Peyer's patch (tissue), 4 donors: ENCODE data around the gene PRDM8. TPM values are rescaled to one million over a fixed set of nuclear protein-coding genes. Genes with fewer than 3 reads are reported as not detected.
A peak's percentile ranks its signal among the peaks of the same experiment; 100 is the strongest.
"Not testable (repeated sequence)": the region's sequence is repeated elsewhere in the genome, so short reads cannot be mapped to it uniquely, and the experiment has no call there.

Experiments used
- DNase-seq, 3 donors: peaks; one replicate each; pipeline ENCODE4 v3.0.0-alpha.2; 2017 to 2019
- H3K27ac ChIP-seq, 4 donors: fragments of 200-600 bp; sonication (generic); one replicate each; pipeline ENCODE4 v1.5.1; 2016 to 2019
- H3K27me3 ChIP-seq, 2 donors: fragments of 200-600 bp; sonication (generic); one replicate each; pipeline ENCODE4 v1.5.1; 2019
- H3K36me3 ChIP-seq, 3 donors: fragments of 200-600 bp; sonication (generic); one replicate each; pipeline ENCODE4 v1.5.1; 2016 to 2019
- H3K4me1 ChIP-seq, 4 donors: fragments of 200-600 bp; sonication (generic); one replicate each; pipeline ENCODE4 v1.5.1; 2016 to 2019
- H3K4me3 ChIP-seq, 4 donors: fragments of 200-600 bp; sonication (generic); 1 replicate in 3 of 4; 2 replicates in 1 of 4; pipeline ENCODE4 v1.5.1; 2016 to 2019; ENCODE audit warnings: mild to moderate bottlenecking in 1 of 4
- H3K9me3 ChIP-seq, 4 donors: fragments of 200-600 bp; sonication (generic); one replicate each; pipeline ENCODE4 v1.5.1; 2016 to 2019; ENCODE audit warnings: mild to moderate bottlenecking in 1 of 4
- CTCF ChIP-seq, 6 experiments: fragments of 450-650 bp in 4 of 6; fragments of 200-600 bp in 2 of 6; sonication (generic) in 1 of 6; IDR thresholded peaks; one replicate each; pipeline ENCODE4 v1.5.1; 2017 to 2019; ENCODE audit warnings: antibody characterized with exemption in 6 of 6, mild to moderate bottlenecking in 3 of 6, moderate library complexity in 1 of 6
- POLR2A ChIP-seq, 2 donors: fragments of 450-650 bp; IDR thresholded peaks; one replicate each; pipeline ENCODE4 v1.5.1; 2017; ENCODE audit warnings: antibody characterized with exemption in 2 of 2, mild to moderate bottlenecking in 2 of 2, moderate library complexity in 2 of 2
- total RNA-seq, 4 donors: library from RNA; depleted of rRNA; stranded (reverse); fragments of >200 nt; gene quantifications; one replicate each; pipeline ENCODE4 v1.1.0, GENCODE V29; 2016

The PRDM8 gene
- total RNA-seq, 4 donors from 2014 or later = 0.35 to 5.8 (median 3.3) TPM

DNA sequence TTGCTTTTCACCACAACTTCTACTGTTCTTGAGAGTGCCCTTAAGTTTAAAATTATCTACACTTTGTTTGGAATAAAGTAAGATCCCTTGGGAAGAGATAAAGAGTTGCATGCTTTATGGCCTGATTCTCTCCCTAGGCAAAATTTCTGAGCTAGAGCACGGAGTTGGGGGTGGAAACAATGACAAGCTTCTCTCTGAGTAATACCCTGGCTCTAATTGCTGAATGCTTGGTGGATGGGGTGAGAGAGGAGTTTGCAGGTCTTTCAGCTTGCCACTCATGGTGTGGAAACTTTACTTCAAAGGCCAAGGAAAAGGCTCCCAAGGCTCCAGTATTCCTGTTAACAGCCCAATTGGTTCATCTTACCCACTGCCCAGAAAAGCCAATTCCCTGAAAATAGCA is 26.1 kb upstream of the PRDM8 start:
- H3K4me3 ChIP-seq = no peak overlapping the region
- peaks cover 0 to 4% (median 0%) of the 10 kb centered on the region in 4 donors for H3K4me1 ChIP-seq
- no peaks in the 10 kb centered on the region for H3K36me3 ChIP-seq
- no peak overlapping the region for H3K27ac ChIP-seq
- no peak for DNase-seq
- no peaks in the 10 kb centered on the region for H3K27me3 ChIP-seq
- H3K9me3 ChIP-seq = no peaks in the 10 kb centered on the region
- no peak for TF ChIP-seq POLR2A (IDR thresholded peaks at IDR 0.05)
- TF ChIP-seq CTCF (IDR thresholded peaks at IDR 0.05) = no peak

GRCh38 chr4:80171656-80172055 is 25.6 kb upstream of the PRDM8 start:
- H3K27me3 ChIP-seq = no peaks in the 10 kb centered on the region
- H3K4me1 ChIP-seq = peaks cover 0 to 4% (median 0%) of the 10 kb centered on the region in 4 donors
- no peak for DNase-seq
- H3K36me3 ChIP-seq = no peaks in the 10 kb centered on the region
- TF ChIP-seq POLR2A (IDR thresholded peaks at IDR 0.05) (no peak), CTCF (IDR thresholded peaks at IDR 0.05) (no peak)
- H3K4me3 ChIP-seq = no peak overlapping the region
- peak overlapping the region in 1 of 4 donors; percentile 69 for H3K27ac ChIP-seq
- no peaks in the 10 kb centered on the region for H3K9me3 ChIP-seq

GRCh38 chr4:80172203-80172602 is 25.1 kb upstream of the PRDM8 start:
- Histone ChIP-seq H3K36me3 (no peaks in the 10 kb centered on the region), H3K4me1 (peaks cover 0 to 4% (median 0%) of the 10 kb centered on the region in 4 donors), H3K4me3 (no peak overlapping the region), H3K27ac (peak overlapping the region in 1 of 4 donors; percentile 69), H3K27me3 (no peaks in the 10 kb centered on the region), H3K9me3 (no peaks in the 10 kb centered on the region)
- TF ChIP-seq CTCF (IDR thresholded peaks at IDR 0.05) = no peak
- no peak for TF ChIP-seq POLR2A (IDR thresholded peaks at IDR 0.05)
- DNase-seq = no peak

- Histone ChIP-seq H3K27me3 (no peaks in the 10 kb centered on the region), H3K36me3 (no peaks in the 10 kb centered on the region), H3K4me1 (peaks cover 0 to 4% (median 0%) of the 10 kb centered on the region in 4 donors), H3K9me3 (no peaks in the 10 kb centered on the region), H3K27ac (peak overlapping the region in 2 of 4 donors; percentile 20 to 69), H3K4me3 (no peak overlapping the region)
- DNase-seq = peak in 2 of 3 donors; percentile 69 to 73
- no peak for TF ChIP-seq CTCF (IDR thresholded peaks at IDR 0.05)
- no peak for TF ChIP-seq POLR2A (IDR thresholded peaks at IDR 0.05)
Observed at GRCh38 chr4:80173401-80173800, 23.9 kb upstream of the PRDM8 start.

GRCh38 chr4:80173841-80174240 is 23.5 kb upstream of the PRDM8 start:
- Histone ChIP-seq H3K36me3 (no peaks in the 10 kb centered on the region), H3K27me3 (no peaks in the 10 kb centered on the region), H3K9me3 (no peaks in the 10 kb centered on the region), H3K4me1 (peaks cover 0 to 4% (median 0%) of the 10 kb centered on the region in 4 donors), H3K27ac (peak overlapping the region in 1 of 4 donors; percentile 69), H3K4me3 (no peak overlapping the region)
- no peak for DNase-seq
- no peak for TF ChIP-seq POLR2A (IDR thresholded peaks at IDR 0.05)
- no peak for TF ChIP-seq CTCF (IDR thresholded peaks at IDR 0.05)

DNA sequence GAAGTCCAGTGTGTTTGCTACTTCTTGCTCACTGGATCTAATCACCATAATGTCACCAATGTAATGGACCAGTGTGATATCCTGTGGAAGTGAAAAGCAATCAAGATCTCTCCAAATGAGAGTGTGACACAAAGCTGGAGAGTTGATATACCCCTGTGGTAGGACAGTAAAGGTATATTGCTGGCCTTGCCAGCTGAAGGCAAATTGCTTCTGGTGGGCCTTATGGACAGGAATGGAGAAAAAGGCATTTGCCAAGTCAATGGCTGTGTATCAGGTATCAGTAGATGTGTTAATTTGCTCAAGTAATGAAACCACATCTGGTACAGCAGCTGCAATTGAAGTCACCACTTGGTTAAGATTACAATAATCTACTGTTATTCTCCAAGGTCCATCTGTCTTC is 19.5 kb upstream of the PRDM8 start:
- not testable (repeated sequence) for H3K27ac ChIP-seq, H3K27me3 ChIP-seq, H3K36me3 ChIP-seq, DNase-seq, H3K4me1 ChIP-seq, H3K4me3 ChIP-seq, H3K9me3 ChIP-seq
